GM21576 (cell line): ENCODE results near the gene PP2D1.
"Not testable (repeated sequence)": the region's sequence is repeated elsewhere in the genome, so short reads cannot be mapped to it uniquely, and the experiment has no call there.

Experiments used
- ATAC-seq: cut with Tn5 transposase; IDR thresholded peaks from one replicate; pipeline ENCODE4 v1.9.1; 2021; ENCODE audit warnings: mild to moderate bottlenecking, moderate library complexity; ENCODE audit not compliant: unreplicated experiment

Gene PP2D1

DNA sequence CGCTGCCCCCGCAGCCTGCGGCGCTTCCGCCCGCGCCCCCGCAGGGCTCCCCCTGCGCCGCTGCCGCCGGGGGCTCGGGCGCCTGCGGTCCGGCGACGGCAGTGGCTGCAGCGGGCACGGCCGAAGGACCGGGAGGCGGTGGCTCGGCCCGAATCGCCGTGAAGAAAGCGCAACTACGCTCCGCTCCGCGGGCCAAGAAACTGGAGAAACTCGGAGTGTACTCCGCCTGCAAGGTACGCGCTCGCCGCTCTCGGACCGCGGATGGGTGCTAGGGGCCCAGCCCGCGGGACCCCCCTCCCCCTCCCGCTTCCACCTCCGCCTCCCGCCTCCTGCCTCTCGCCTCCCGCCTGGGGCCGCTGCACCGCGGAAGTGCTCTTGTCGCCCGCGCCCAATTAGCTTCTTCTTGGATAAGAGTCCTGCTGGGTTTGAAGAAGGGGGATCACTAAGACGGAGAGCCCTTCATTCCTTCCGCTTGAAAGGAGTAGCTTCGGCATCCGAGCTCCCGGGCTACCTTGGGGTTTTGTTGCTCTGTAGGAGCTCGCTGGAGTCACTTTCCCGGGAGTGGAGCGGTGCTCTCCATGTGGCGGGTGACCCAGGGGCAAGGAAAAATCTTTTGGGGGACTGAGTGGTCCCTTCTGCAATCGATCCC is 28.6 kb upstream of the PP2D1 start:
- peak; percentile 36 for ATAC-seq

DNA sequence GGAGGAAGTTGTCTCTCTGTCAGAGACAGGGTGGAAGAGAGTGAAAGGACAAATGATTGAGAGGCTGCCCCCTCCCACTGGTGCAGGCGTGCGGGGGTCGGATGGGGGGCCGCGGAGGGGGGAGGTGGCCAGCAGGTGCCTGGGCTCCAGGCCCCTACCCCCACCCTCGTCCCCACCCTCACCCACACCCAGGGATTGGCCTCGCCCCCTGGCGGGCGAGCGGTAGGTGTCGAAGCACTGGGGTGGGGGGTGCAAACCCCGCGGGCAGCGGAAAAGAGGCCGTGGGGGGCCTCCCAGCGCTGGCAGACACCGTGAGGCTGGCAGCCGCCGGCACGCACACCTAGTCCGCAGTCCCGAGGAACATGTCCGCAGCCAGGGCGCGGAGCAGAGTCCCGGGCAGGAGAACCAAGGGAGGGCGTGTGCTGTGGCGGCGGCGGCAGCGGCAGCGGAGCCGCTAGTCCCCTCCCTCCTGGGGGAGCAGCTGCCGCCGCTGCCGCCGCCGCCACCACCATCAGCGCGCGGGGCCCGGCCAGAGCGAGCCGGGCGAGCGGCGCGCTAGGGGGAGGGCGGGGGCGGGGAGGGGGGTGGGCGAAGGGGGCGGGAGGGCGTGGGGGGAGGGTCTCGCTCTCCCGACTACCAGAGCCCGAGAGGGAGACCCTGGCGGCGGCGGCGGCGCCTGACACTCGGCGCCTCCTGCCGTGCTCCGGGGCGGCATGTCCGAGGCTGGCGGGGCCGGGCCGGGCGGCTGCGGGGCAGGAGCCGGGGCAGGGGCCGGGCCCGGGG is 27.9 kb upstream of the PP2D1 start, which contains the start of gene KAT2B:
KAT2B (plus strand) TSS at position 682 of the 783 bp plus-strand sequence; CDS start at position 714, 32 bp downstream.
- peak; percentile 50 for ATAC-seq

DNA sequence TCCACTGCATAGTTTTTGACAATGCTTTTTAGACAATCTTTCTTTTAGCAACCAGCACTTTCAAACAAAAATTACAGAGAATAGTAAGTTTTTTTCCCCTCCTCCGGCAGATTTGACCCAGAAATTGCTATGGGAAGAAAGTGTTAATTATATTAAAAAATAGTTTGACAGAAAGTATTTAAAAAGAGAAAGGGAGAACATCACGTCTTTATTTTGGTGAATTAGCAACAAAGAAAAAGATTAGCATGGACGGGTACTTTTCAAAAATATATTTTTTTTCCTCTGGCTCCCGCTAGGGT is 27.4 kb upstream of the PP2D1 start:
- no peak for ATAC-seq

DNA sequence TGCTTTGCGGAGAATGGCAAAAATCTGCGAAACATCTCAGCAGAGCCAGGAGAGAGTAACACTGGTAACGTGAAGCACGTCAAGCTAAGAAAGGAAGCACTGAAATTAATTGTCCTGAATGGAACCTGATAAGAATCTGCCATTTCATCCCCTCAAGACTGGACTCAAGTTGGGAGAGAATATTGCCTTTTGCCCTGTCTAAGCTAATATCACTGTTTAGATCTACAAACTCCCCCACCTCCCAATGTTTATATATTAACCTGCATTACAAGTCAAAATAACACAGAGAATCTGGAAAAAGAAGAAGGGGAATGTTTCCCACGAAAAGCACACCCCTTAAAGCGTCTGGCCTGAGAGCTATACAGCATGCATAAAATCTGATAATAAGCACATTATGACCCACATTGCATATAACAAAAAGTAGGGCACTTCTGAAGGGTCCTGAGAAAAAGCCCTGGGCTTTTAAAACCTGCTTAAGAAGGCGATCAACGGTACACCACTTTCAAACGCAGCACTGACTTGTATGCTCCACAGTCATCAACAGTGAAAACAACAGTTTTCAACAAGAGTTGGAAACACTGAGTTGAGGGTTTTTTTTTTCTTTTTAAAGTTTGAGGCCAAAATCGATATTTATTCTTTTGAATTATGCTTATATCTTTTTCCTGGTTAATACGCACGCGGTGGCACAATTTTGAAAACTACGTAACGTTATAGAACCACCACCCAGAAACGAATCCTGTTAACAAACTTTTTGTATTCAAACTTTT is 26.8 kb upstream of the PP2D1 start:
- no peak for ATAC-seq

DNA sequence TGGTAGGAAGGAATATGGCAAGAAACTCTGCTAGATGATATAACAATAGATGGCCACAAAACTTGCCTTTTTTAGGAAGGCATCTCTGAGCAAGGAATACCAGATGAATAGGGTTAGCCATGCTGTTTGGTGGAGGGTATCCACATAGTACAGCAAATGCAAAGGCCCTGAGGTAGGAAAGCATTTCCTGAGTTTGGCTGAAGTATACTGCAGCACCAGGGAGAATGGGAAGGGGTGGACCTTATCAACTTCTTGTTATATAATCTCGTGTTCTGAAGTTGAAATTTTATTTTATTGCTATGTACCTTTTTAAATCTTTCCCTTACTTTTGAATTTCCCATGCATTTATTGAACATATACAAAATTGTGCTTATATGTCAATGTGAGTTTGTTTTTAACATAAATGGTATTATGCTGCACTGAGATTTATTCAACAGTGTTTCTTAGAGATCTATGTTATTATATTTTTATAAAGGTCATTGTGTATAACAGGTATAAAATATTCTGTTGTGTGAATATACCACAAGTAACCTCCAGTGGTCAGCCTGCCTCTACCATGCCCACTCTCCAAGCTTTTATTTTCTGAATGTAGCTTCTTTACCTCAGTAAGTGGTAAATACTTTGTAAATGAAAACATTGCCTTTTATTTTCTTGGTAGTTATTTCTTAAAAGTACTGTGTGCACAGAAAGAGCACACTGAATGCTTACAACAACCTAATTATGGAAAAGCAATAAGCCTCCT is 25.4 kb upstream of the PP2D1 start:
- ATAC-seq, result no peak

DNA sequence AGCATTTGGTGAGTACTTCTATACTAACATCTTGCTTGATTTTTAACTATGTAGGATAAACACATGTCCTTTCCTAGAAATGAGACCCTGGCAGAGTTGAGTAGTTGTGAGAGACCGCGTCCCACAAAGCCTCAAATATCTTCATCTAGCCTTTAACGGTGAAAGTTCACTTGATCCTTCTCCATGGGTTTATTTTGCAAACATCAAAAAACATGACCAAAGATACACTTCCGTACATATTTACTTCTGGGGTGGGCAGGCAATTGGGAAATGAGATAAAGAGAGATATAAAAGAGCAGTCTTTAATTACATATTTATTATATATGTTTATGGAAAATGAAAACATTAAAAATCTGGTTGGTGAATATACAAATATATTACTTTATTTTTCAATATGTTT is 23.0 kb upstream of the PP2D1 start:
- ATAC-seq, result no peak

DNA sequence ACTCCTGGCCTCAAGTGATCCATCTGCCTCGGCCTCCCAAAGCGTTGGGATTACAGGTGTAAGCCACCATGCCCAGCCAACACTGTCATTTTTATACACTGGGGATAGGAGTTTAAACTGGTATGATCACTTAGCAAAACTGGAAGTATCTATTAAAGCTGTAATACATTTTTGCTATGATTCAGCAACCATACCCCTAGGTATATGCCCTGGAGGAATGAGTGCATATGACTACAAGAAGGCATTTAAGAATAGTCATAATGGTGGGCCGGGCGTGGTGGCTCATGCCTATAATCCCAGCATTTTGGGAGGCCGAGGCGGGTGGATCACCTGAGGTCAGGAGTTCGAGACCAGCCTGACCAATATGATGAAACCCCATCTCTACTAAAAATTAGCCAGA is 19.9 kb upstream of the PP2D1 start:
- not testable (repeated sequence) for ATAC-seq

DNA sequence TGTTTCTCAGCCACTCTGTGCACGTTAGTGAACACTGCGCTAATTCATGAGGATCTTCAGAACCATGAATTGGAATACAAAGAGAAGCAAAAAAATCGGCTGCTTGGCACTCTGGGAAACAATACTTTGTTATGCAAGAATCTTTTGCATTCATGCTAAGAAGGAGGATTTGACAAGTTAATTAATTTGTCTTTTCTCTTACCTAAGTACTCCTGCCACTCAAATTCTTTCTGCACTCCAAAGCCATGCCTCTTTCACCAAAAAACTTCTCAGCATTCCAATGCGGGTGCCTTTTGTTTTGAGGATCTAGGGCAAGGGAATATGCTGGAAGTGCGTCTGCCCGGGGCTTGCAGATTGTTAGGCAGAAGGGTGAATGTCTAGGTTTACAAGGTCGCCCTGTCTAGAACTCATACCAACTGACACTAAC is 16.9 kb upstream of the PP2D1 start:
- no peak for ATAC-seq

DNA sequence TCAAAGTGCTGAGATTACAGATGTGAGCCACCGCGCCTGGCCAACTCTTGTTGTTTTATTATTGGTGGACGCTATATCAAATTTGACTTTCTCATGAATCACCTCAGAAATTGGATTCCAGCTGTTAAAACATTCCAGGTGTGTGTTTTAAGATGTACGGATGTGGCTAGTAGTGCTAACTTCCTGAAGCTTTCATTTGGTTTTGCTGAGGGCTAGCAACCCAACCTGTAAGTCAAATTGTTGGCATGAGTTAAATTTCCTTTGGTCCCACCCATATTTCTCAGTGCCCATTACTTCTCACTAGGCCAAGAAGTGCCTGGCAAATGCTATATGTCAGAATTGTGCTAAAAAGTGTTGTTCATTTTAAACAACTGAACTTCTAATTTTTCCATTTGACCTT is 15.1 kb upstream of the PP2D1 start:
- no peak for ATAC-seq

DNA sequence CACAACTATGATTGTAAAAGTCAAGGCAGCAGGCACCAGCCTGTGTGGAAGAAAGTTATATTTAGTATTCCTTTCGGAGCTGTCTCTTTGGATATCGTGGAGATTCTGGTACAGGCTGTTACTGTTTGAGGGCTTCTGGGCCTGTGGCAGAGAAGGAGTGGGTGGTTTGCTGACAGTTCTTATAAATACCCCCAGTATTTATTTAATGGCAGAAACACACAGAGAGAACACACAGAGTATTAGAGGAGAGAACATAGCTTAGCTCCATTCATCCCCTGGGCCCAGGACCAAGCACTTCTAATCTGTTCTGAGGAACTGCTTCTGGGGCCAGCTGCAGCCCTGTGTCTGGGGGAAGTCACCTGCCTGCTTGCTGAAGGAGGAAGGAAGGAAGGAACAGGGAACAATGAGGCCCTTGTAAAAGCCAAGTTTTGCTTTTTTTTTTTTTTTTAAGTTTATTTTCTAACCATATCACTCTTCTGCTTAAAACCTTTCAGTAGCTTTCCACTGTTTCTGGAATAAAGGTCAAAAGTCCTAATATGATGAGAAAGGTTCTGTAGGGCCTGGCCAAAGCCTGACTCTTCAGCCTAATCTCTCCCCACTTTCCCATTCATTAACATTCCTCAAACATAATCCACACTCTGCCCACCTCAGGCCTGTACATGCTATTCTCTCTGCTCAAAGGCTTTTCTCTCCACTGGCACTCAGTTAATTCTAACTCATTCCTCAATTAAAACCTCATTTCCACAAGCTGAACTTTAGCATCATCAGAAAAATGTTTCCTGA is 11.8 kb upstream of the PP2D1 start:
- ATAC-seq, result no peak

DNA sequence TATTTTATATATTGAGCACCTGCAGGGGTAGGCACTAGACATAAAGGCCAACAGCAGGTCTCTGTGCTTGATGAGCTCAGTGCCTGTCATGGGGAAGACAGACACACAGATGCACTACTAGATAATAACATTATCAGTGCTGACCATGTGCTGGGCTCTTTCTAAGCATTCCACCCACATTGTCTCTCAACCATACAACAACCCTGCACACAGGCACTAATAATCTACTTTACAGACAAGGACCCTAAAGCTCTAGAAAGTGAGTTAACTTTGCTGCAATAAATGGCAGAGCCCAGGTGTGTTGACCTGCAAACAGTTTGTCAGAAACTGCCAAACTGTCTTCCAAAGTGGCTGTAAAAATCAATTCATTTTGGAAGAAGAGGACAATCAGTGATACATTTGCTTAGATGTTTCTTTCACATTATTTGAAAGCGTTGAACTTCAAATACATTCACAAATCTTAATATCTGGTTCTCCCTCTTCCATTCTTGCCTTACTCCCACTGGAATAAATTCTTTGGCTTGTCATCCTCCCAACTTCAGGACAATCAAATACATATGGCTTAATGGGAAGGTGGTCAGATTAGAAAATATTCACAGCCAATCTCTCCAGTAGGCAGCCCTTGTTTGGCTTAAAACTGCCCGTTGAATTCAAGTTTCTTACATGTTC is 11.0 kb upstream of the PP2D1 start:
- ATAC-seq, result no peak

DNA sequence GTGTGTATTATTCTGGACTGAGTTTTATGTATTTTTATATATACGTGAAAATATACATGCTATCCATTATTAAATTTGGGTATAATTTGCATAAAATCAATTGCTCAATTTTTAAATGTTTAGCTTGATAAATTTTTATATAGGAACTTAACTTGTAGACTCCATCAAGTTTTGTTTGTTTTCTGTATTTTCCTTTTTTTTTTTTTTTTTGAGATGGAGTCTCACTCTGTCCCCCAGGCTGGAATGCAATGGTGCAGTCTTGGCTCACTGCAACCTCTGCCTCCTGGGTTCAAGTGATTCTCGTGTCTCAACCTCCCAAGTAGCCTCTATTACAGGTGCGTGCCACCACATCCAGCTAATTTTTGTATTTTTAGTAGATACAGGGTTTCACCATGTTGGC is 4.0 kb upstream of the PP2D1 start:
- ATAC-seq, result not testable (repeated sequence)

DNA sequence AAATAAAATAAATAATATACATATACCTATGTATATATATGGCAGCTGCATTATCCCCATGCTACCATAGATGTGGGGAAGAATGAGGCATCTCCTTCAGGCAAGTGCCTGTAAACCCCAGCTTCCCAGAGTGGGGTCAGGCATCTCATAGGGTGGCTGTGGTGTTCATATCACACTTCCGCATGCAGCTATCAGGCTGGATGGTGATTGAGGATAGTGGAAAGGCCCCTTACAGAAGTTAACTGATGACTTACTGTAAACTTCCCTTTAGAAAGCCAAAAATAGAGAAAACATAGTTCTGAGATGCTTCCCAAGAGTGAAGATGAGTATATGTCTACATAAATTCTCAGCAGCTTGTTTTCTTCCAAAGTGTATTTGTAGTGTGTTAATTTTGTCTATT is 3.5 kb upstream of the PP2D1 start:
- no peak for ATAC-seq

DNA sequence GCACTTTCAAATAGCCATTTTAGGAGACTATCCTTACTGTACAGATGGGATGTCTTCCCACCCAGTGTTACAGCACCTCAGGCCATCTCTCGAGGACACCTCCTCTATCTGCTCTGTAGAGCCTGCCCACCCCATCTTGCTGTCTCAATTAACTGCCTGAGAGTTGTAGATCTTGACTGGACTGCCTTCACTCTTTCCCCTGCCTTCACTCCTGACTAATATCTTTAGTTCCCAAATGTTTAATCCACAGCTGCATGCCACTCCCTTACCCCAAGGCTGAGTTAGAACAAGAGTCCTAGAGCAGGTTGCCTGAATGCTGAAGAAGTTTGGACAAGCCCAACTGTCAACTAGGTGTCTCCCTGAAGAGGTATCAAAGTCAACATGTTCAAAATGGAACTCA is 1.3 kb upstream of the PP2D1 start:
- no peak for ATAC-seq

DNA sequence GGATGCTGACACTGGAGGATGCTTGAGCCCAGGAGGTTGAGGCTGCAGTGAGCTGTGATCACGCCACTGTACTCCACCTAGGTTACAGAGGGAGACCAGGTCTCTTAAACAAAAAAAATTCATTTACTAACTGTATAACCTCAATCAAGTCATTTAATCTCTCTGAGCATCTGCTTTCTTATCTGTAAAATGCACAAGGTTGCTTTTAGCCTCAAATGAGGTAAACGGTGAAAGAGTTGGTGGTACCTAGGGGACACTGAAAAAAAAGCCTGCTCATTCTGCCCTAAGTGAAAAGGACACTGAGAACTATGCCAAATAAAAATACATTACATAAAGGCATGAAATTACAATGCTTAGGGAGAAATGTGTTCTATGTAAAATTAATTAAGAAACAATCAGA is 3.4 kb downstream of the PP2D1 start:
- ATAC-seq, result no peak

DNA sequence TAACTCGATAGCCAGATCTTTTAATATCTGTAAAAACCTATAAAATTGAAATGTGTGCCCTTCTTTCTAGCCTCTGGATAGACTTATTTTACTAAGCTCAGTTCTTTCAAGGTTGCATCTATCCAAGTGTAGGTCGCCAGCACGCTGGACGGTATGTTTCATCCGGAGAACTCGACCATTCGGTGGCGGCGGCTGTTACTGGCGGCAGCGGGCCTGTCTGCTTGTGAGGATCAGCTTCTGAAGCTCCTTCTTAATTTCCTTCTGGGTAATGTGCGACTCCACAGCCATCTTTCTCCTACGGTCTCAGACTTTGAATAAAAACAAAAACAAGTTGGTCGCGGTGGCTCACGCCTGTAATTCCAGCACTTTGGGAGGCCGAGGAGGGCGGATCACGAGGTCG is 4.1 kb downstream of the PP2D1 start:
- no peak for ATAC-seq

DNA sequence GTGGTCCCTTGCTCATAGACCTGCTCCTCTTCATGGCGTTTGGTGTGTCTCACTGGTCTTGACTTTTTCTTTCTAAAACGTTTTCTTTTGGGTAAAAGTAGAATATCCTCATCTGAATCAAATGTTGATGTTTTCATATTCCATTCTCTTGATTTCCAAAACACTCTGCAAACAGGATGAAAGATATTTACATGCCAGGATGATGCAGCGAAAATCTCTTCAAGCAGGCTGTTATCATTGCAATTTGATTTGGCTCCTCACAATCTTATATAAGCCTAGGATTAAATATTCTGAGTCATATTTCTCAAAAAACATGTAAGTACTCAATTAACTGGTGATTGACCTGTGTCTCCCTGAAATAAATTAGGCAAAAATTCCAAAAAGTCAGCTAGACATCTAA is 10.1 kb downstream of the PP2D1 start:
- ATAC-seq, result no peak

DNA sequence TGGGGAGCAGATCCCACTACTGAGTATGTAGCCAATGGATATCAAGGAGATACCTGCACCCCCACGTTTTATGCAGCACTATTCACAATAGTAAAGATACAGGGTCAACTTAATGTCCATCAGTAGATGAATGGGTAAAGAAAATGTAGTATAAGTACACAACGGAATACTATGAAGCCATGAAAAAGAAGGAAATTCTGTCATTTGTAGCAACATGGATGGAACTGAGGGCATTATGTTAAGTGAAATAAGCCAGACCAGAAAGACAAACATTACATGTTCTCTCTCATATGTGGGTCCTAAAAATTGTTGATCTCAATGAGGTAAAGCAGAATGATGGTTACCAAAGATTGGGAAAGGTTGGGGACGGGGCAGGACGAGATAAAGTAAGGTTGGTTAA is 14.6 kb downstream of the PP2D1 start:
- no peak for ATAC-seq

DNA sequence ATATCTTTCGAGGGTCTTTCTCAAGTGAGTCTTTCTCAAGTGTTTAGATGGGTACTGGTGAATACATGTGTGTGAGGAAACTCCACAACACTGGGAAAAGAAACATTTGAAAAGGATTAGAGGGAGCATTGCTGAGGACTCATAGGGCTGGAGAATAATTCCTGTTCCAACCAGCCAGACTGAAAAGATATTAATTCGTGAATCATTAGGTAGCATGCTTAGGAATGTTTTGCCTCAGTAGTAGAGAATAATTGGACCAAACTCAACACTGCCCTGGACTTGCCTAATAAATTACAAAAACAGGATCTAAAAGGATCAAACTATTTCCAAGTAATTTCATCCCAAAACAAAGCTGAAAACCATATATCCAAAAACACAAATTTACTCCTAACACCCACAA is 17.3 kb downstream of the PP2D1 start:
- no peak for ATAC-seq

DNA sequence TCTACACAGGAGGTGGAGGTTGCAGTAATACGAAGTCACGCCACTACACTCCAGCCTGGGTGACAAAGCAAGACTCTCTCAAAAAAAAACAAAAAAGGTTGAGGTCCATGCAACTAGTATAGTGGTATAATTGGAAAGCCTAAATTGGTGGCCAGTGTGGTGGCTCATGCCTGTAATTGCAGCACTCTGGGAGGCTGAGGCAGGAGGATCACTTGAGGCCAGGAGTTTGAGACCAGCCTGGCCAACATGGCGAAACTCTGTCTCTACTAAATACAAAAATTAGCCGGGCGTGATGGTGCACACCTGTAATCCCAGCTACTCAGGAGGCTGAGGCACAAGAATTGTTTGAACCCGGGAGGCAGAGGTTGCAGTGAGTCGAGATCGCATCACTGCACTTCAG is 23.2 kb downstream of the PP2D1 start:
- not testable (repeated sequence) for ATAC-seq
